Muscle layer of colon (tissue), 2 donors: ENCODE measurements around the gene AKAP4.

Experiments used
- H3K27ac ChIP-seq: one replicate; pipeline ENCODE4 v1.7.0; 2013; ENCODE audit warnings: low read depth, mild to moderate bottlenecking, low read length, moderate library complexity
- H3K27me3 ChIP-seq, 2 donors: one replicate each; pipeline ENCODE4 v1.7.0; 2013; ENCODE audit warnings: low read length in 2 of 2, mild to moderate bottlenecking in 2 of 2; ENCODE audit not compliant: insufficient read depth in 2 of 2, control insufficient read depth in 1 of 2
- H3K36me3 ChIP-seq: one replicate; pipeline ENCODE4 v1.7.0; 2013; ENCODE audit warnings: mild to moderate bottlenecking, low read length; ENCODE audit not compliant: insufficient read depth
- H3K4me1 ChIP-seq: one replicate; pipeline ENCODE4 v1.7.0; 2013; ENCODE audit warnings: mild to moderate bottlenecking, low read length; ENCODE audit not compliant: insufficient read depth
- H3K4me3 ChIP-seq, 2 donors: one replicate each; pipeline ENCODE4 v1.7.0; 2013; ENCODE audit warnings: low read length in 2 of 2, low read depth in 1 of 2, mild to moderate bottlenecking in 1 of 2, moderate library complexity in 1 of 2
- H3K9ac ChIP-seq: one replicate; pipeline ENCODE4 v1.7.0; 2013; ENCODE audit warnings: low read length
- H3K9me3 ChIP-seq: one replicate; pipeline ENCODE4 v1.7.0; 2013; ENCODE audit warnings: mild to moderate bottlenecking, low read length
- donor health status: abdominal sarcoma.
- donor health status: Adenocarcinoma of cecum.

Gene AKAP4, protein sequence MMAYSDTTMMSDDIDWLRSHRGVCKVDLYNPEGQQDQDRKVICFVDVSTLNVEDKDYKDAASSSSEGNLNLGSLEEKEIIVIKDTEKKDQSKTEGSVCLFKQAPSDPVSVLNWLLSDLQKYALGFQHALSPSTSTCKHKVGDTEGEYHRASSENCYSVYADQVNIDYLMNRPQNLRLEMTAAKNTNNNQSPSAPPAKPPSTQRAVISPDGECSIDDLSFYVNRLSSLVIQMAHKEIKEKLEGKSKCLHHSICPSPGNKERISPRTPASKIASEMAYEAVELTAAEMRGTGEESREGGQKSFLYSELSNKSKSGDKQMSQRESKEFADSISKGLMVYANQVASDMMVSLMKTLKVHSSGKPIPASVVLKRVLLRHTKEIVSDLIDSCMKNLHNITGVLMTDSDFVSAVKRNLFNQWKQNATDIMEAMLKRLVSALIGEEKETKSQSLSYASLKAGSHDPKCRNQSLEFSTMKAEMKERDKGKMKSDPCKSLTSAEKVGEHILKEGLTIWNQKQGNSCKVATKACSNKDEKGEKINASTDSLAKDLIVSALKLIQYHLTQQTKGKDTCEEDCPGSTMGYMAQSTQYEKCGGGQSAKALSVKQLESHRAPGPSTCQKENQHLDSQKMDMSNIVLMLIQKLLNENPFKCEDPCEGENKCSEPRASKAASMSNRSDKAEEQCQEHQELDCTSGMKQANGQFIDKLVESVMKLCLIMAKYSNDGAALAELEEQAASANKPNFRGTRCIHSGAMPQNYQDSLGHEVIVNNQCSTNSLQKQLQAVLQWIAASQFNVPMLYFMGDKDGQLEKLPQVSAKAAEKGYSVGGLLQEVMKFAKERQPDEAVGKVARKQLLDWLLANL

DNA sequence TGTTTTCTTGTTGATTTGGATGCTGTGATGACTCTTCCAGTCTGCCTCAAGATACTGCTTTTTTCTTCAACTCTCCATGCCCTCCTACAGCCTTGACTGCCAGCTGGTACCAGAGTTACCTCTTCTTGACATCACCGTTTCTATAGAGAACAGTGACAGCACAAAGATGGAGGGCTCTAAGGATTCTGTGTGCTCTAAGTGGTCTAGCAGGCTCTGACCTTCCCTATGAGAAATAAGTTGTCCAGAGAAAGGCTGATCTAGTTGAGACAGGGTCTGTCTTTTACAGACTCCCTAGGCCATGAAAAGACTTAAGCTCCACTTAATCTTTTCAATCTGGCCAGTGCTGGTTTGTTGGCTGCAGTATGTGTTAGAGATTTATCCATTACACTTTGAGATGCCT, at the start of gene AKAP4:
Gene AKAP4, minus strand, starts transcription at position 101 of the 400 bp plus-strand sequence. CDS start 118 bp downstream, outside the sequence.
- Histone ChIP-seq H3K9me3 (no peaks in the 10 kb centered on the region), H3K4me1 (no peaks in the 10 kb centered on the region), H3K27ac (no peak within 1 kb of the TSS), H3K9ac (no peak within 1 kb of the TSS), H3K36me3 (no peaks in the 10 kb centered on the region), H3K27me3 (peaks cover 4 to 9% of the 10 kb centered on the region in 2 donors), H3K4me3 (no peak within 1 kb of the TSS)

DNA sequence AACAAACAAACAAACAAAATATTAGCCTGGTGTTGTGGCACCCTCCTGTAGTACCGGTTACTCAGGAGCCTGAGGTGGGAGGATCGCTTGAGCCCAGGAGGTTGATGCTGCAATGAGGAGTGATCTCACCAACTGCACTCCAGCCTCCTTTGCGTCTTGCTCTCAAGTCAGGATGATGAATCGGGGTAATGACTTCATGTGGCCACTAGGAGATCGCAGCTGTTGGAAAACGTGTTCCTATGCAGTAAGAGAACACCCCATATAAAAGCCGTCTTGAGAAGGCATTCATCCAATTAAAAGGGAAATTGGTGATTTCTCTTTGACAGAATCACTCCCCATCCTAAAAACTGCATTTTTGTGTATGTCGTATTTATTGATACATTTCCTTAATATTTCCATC, 10.7 kb upstream of the AKAP4 start:
- Histone ChIP-seq H3K9me3 (no peaks in the 10 kb centered on the region), H3K4me1 (no peaks in the 10 kb centered on the region), H3K27me3 (no peaks in the 10 kb centered on the region), H3K27ac (no peak overlapping the region), H3K4me3 (no peak overlapping the region), H3K9ac (no peak overlapping the region), H3K36me3 (no peaks in the 10 kb centered on the region)

DNA sequence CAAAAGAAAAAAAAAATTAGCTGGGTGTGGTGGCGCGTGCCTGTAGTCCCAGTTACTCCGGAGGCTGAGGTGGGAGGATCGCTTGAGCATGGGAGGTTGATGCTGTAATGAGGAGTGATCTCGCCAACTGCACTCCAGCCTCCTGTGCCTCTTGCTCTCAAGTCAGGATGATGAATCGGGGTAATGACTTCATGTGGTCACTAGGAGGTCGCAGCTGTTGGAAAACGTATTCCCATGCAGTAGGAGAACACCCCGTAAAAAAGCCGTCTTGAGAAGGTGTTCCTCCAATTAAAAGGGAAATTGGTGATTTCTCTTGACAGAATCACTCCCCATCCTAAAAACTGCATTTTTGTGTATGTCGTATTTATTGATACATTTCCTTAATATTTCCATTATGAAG, 5.9 kb upstream of the AKAP4 start:
- Histone ChIP-seq H3K27ac (no peak overlapping the region), H3K4me1 (no peaks in the 10 kb centered on the region), H3K36me3 (no peaks in the 10 kb centered on the region), H3K27me3 (peaks cover 0 to 4% of the 10 kb centered on the region in 2 donors), H3K4me3 (no peak overlapping the region), H3K9me3 (no peaks in the 10 kb centered on the region), H3K9ac (no peak overlapping the region)

DNA sequence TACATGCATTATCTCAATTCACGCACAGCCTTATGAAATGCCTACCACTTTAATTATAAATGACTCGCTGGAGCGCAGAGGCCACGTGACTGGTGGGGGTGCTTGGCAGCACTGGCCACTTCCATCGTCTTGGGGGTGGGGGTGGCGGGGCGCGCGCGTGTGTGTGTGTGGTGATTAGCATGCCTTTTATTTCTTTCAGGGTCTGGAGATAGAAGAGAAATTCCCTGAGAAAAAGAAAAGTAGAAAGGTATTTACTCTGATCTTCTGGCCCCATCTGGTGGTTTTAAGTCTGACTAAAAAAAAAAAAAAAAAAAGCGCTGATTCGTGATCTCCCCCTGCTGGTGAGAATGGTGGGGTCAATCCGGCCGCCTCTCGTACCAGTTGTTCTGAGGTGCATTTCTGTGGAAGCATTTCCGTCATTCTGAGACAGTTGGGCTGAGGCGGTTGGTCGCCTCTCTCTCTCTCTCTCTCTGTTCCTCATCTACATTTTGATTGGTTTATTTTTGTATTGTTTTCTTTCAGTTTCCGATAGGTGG, 3.6 kb upstream of the AKAP4 start, which contains the start of gene CCNB3:
Gene CCNB3, plus strand, starts transcription at position 402 of the 536 bp plus-strand sequence. CDS start 80,399 bp downstream, outside the sequence.
- no peaks in the 10 kb centered on the region for H3K9me3 ChIP-seq
- H3K4me1 ChIP-seq: no peaks in the 10 kb centered on the region
- peak within 1 kb of the TSS; percentile 35 to 41 for H3K4me3 ChIP-seq
- H3K9ac ChIP-seq: no peak within 1 kb of the TSS
- peaks cover 0 to 4% of the 10 kb centered on the region in 2 donors for H3K27me3 ChIP-seq
- H3K27ac ChIP-seq: no peak within 1 kb of the TSS
- no peaks in the 10 kb centered on the region for H3K36me3 ChIP-seq

DNA sequence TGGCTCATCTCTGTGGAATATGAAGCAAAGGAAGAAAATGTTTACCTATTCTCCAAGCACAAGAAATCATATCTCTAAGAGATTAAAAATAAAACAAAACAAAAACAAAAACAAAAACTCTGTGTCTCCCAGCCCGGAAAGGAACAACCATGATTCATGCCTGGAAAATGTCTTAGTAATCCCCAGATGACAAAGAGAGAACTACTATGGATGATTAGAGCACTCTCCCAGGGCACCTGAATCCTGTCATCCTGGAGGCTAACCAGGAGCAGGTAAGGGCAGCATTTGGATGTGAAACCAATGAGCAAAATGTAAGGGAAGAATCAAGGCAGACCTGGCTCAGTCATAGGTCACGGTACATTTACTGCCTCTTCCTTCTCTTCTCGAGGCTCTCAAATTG, 1.7 kb upstream of the AKAP4 start:
- Histone ChIP-seq H3K4me1 (no peaks in the 10 kb centered on the region), H3K27me3 (peaks cover 0 to 4% of the 10 kb centered on the region in 2 donors), H3K4me3 (no peak overlapping the region), H3K9me3 (no peaks in the 10 kb centered on the region), H3K36me3 (no peaks in the 10 kb centered on the region), H3K9ac (no peak overlapping the region), H3K27ac (no peak overlapping the region)

DNA sequence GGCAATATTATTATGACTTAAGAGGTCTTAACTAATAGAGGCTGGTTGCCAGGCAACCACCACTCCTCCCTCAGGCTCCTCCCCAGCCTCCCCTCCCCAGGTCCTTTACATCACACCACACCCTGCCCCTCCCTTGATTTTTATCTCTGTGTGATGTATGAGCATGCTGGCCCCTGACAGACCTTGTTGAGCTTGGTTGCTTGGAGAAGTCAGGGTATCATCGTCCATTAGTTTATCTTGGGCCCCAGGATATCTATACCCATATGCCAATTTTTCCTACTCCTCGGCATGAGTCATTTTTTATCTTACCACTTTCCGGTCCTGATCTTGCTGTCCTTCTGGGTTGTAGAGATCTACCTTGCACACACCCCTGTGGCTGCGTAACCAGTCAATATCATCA, 2.5 kb downstream of the AKAP4 start:
- no peaks in the 10 kb centered on the region for H3K36me3 ChIP-seq
- no peak overlapping the region for H3K9ac ChIP-seq
- peaks cover 4 to 5% of the 10 kb centered on the region in 2 donors for H3K27me3 ChIP-seq
- H3K4me3 ChIP-seq: no peak overlapping the region
- H3K9me3 ChIP-seq: no peaks in the 10 kb centered on the region
- no peaks in the 10 kb centered on the region for H3K4me1 ChIP-seq
- H3K27ac ChIP-seq: no peak overlapping the region

DNA sequence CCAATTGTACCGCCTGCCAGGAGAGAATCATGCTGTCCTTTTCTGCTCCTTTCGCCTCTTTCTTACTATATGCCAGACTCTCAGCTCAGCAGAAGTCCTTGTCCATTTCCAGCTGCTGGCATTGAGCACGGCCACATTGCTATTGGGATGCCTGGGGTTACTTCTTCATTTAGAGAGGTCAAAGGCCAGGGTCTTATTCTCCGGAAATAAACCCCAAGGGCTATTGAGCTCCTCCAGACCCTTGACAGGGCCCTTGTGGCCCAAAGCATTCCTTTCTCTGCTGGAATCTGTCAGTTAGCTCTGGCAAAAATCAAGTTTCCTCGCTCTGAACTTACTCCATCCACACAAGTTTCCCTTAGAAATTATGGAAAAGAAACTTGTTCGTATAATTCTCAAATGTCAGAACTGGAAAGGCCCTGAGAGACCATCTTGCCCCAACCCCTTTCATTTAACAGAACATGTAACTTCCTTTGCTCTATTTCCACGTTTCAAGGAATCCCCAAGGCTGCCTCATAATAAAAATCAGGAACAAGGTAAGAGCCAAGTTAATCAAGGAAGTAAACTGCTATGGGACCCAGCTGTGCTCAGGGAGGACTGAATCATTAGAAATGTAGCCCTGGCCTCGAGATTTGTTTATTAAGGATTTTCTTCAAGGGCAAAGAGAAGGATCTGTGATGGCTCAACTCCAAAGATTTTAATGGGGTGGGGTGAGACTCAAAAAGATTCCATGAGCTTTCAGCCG, 11.8 kb downstream of the AKAP4 start:
- Histone ChIP-seq H3K4me1 (peaks cover 15% of the 10 kb centered on the region), H3K36me3 (no peaks in the 10 kb centered on the region), H3K27ac (no peak overlapping the region), H3K4me3 (no peak overlapping the region), H3K9ac (no peak overlapping the region), H3K27me3 (peaks cover 0 to 8% of the 10 kb centered on the region in 2 donors), H3K9me3 (no peaks in the 10 kb centered on the region)

DNA sequence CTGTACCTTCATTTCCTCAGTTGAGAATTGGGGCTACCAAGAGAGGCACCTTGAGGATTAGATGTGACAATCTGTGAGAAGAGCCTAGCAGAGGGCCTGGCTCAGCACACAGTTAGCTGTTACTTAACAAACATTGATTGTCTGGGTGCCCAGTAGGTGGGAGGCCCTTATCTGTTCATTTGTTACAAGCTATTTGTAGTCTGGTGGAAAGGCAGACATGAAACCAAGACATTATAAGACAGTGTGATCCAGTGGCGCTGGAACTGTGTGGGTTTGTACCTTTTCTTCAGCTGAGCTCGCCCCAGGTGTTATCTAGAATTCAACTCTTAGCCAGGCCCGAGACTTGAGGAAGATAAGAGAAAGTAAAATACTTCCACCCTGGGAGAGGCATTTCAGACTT, 16.9 kb downstream of the AKAP4 start:
- Histone ChIP-seq H3K4me3 (no peak overlapping the region), H3K4me1 (peaks cover 7% of the 10 kb centered on the region), H3K9me3 (no peaks in the 10 kb centered on the region), H3K27me3 (peaks cover 0 to 13% of the 10 kb centered on the region in 2 donors), H3K9ac (no peak overlapping the region), H3K27ac (no peak overlapping the region), H3K36me3 (no peaks in the 10 kb centered on the region)

DNA sequence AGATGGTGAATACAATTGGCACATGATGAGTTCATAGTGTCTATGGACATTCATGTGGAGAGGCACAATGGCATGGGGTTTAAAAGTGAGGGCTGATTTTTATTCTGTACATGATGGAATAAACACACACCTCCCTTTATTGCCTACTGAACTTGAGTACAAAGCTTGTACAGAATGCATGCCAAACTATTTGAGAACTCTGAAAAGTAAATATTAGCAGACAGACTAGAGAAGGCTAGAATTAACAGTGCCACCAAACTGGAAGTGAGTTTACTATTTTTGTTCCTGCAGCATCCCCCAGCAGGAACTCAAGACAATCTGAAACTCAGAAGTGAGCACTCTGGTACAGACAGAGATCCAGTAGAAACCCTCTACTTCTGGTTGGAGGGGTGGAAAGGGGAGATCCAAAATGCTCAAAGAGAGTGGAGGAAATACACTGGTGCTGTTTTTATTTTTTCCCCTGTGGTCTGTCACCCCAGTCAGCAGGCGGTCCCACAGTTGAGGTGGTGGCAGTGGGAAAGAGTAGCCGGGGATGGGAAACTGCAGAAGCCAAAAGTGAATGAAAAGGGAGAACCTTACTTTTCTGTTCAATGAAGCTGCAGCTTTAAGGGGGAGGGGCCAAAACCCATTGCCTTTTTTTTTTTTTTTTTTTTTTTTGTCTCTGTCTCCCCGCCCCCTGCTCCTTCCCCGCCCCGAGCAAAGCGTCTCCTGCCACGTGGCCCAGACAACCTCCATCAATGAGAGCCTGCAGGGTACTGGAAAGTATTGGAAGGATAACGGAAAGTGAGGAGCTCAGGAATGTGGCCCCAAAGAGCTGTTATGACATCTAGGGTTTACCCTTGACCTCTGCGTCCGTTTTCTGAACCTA, 20.5 kb downstream of the AKAP4 start:
- Histone ChIP-seq H3K9ac (no peak overlapping the region), H3K4me3 (no peak overlapping the region), H3K4me1 (no peaks in the 10 kb centered on the region), H3K27me3 (peaks cover 0 to 11% of the 10 kb centered on the region in 2 donors), H3K9me3 (no peaks in the 10 kb centered on the region), H3K27ac (no peak overlapping the region), H3K36me3 (no peaks in the 10 kb centered on the region)

DNA sequence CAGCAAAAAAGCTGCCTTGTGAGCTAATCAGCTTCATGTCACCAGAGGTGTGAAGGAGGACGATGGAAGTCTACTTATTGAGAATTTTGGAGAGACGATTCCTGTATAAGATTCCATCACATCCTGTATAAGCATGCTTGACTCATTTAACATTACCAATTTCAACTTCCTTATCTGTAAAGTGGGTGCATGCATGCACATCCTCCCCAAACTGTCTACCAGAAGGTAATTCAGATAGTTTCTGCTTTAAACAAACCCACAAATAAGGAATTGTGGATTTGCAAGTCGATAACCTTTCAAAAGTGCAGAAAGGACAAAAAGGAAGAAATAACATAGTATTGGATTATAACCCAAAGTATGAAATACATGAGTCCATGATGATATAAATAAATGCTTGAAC, 31.1 kb downstream of the AKAP4 start:
- H3K9me3 ChIP-seq: no peaks in the 10 kb centered on the region
- peaks cover 0 to 7% of the 10 kb centered on the region in 2 donors for H3K27me3 ChIP-seq
- H3K27ac ChIP-seq: no peak overlapping the region
- H3K36me3 ChIP-seq: no peaks in the 10 kb centered on the region
- H3K4me1 ChIP-seq: no peaks in the 10 kb centered on the region
- H3K4me3 ChIP-seq: no peak overlapping the region
- no peak overlapping the region for H3K9ac ChIP-seq
